HG02870 (cell line): ENCODE data around the gene KIAA1328.
"Not testable (repeated sequence)": the region's sequence is repeated elsewhere in the genome, so short reads cannot be mapped to it uniquely, and the experiment has no call there.

Experiments used
- ATAC-seq: cut with Tn5 transposase; IDR thresholded peaks from one replicate; pipeline ENCODE4 v1.9.1; 2021; ENCODE audit warnings: mild to moderate bottlenecking, moderate library complexity; ENCODE audit not compliant: unreplicated experiment

The KIAA1328 gene

DNA sequence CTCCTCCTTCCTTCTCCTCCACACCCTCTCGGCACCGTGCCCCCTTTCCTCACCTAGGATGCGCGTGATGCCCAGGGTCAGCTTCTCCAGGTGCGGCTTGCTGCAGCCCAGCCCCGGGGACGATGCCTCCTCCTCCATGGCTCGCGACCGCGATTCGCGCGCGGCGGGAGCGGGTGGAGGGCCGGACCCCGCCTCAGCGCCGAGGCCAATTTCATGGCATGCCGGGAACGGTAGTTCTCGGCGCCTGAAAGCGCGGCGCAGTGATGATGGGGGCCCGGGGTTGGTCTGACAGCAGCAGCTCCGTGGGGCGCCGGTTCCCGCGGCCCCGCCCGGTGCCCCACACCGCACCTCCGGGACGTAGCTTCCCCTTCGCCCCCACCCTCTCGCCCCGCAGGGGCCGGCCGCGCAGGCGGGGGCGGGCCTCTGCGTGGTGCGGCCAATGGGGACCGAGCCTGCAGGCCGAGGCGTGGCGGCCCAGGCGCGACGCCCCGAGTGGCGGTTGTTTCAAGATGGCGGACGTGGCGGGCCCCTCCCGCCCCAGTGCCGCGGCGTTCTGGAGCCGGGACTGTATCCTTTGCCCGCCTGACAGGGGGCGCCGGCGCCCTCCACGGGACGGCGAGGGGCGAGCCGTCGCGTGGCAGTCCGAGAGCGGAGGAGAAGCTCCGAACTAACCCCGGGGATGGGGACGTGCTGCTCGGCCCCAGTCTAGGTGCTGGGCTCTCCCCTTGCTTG lies at the start of gene KIAA1328, which contains the start of gene TPGS2:
Gene KIAA1328, plus strand, starts transcription at position 498 of the 732 bp plus-strand sequence. Its CDS starts 12 bp downstream, at position 510.
Gene TPGS2, minus strand, starts transcription at position 373 of the 732 bp plus-strand sequence. Its CDS starts 235 bp downstream, at position 138.
- peak; percentile 91 for ATAC-seq

DNA sequence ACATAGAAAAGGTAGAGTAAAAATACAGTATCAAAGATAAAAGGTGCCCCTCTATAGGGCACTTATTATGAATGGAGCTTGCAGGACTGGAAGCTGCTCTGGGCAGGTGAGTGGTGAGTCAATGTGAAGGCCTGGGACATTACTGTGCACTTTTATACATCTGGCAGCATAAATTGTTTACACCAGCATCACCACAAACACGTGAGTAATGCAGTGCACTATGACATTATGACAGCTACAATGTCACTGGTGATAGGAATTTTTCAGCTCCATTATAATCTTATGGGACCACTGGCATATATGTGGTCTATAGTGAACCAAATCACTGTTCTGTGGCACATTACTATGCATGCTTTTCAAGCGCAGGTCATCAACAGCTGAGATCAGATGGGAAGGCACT lies 48.2 kb upstream of the KIAA1328 start:
- no peak for ATAC-seq

DNA sequence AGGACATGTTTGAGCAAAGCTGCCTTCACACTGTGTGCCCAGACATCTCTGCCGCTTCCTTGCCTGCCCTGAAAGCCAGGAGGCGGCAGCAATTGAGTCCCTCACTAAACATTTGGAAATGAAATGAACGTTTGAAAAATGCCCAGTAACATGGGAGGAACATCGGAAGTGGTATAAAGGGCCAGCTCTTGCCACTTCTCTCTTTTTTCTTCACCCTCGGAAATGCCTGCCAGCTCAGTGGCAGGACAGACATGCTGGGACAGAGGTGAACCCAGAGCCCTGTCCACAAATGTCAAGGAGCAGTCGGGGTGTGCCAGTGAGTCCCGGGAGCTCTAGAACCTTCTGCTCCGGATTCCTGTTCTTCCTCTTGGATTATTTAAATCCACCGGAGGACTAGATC lies 46.2 kb upstream of the KIAA1328 start:
- ATAC-seq = no peak

DNA sequence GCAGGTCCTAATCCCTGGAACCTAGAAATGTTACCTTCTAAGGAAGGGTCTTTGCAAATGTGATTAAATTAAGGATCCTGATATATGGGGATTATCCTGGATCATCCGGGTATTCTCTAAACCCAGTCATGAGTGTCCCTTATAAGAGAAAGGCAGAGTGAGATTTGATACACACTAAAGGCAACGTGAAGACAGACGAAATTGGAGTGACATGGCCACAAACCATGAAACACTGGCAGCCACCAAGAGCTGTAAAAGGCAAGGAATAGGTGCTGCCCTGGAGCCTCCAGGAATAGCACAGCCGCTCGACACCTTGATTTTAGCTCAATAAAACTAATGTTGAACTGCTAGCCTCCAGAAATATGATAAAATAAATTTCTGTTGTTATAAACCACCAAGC lies 45.1 kb upstream of the KIAA1328 start:
- no peak for ATAC-seq

DNA sequence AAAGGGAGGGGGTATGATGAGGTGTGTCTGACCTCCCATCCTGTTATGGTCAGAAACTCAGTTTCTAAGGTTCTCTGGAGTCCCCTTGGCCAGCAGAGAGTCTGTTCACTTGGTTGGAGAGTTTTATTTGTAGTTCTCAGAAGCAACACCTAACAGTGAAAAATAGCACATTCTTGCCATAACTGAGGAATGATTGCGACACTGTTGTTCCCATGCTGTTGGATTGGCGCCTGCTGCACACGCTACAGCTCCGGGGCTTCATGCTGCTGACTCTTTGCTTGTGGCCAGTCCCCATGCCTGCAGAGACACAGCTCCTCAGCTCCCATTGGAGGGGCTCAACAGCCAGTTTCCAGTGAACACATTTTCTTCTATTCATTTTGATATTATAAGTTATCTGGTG lies 42.2 kb upstream of the KIAA1328 start:
- ATAC-seq = no peak

DNA sequence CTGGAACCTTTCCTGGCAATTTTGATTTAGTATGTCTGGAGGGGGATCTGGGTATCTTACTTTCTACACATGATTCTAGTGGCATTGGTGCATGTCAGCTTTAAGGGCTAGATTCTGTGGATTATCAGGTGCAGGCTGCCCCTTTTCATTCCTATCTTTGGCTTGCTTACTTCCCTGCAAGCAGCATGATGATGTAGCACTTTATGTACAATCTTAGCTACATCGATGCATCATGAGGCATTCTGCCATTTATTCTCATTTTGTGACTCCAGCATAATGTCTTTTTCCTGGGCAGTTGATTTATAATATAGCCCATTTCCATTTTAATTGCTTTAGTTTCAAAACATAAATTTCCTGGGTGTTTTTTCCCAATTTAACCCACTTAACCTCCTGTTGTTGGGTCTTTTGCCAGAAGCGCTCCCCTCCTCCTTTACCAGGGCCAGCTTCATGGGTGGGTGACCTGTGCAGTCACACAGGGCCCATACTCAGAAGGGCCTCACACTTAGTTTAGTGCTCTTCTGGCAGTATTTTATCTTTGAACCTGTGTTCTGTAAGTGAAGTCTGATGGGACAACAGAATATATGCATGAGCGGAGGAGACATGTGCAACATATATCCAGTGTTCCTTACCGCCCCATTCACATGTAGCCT lies 36.2 kb upstream of the KIAA1328 start:
- no peak for ATAC-seq

DNA sequence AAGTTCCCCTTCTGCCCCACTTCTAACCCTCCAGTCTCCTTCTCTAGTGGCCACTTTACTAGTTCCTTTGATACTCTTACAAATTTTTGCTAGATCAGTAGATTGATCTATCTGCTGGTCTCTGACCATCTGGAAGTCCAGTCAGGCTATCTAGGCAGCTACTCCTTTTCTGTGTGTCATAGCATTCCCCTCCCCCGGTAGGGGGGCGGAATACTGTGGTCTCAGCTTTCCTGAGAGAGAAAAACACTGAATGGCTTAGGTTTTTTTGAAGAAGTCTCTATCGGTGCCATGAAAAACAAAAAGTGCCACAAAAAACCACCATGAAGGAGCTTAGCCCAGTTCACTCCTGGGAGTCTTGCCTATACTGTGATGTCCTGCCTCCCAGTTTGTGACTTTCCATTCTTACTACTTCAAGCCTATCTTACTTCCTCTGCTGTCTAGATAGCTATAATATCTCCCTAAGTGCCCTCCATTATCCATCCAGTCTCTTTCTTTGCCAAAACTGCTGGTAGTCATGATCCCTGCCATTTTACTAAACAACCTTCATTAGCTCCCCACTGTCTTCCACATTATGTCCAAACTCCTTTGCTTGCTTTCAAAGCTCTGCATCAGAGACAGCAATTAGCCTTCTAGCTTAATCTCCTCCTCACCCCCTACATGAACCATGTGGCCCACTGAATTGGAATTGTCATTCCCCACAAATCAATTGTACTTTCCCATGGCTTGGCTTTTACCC lies 30.0 kb upstream of the KIAA1328 start:
- no peak for ATAC-seq

DNA sequence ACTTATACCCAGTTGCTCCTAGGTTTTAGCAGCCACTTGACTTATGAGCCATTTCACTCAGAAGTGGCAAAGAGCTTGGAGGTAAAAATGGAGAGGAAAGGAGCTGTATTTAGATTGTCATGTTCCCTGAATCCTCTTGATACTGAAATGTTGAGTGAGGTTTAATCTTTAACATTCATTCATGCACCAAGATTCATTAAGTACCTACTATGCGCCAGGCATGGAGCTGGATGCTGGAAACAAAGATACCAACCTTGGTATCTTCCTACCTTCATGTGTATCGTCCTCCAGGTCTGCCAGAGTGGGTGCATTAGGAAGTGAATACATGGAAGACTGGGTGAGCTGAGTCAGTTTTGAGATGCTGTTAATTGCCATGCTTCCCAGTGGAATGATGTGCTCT lies 23.8 kb upstream of the KIAA1328 start:
- no peak for ATAC-seq

DNA sequence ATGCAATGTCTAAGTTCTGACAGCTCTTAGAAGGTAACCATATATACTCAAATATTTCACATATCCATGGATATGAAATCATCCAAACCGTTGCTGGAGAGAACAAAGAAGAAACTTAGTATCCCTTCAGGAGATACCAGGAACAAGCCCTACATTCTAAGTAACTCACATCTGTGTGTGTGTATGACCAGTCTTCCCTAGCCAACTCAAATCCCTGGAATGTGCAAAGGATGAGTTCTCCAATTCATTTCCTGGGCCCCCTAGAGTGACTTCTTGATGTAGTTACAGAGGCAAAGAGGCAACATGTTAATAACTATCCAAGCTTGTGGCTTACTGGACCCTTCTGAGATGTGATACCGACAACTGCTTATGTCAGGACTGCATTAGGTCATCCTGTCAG lies 20.2 kb upstream of the KIAA1328 start:
- ATAC-seq = no peak

DNA sequence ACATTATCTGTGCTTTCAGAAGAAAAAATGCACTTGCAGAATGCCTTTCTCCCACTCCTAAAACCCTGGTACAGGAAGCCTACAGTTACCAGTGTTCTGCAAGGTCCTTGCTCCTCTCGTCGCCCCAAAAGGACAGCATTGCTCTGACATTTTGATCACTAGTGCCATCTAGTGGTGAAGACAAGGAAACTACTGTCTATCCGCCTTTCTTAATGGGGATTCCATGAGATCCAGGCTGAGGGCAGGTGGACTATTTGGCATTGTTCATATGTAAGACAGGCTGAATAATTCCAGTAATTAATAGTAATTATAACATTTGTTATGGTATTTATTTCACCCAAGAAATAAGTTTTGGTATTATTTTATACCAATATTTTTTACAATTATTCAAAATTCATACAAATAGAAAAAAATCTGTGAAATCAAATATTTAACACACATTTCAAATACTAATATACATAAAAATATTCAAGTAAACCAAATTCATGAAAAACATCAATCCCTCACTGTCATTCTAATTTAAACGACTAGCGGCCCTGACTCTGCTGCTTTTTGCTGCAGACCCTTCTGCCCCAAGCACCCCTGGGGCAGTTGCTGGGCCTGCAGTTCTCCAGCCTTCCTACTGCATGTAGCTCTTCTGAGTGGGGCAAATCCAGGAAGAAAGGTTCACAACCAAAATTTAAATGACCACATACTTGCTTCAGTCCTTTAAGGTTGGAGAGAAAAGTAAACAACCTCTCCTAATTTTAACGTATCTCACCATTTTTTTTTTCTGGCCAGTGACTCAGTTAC lies 19.1 kb upstream of the KIAA1328 start:
- ATAC-seq = peak; percentile 94

DNA sequence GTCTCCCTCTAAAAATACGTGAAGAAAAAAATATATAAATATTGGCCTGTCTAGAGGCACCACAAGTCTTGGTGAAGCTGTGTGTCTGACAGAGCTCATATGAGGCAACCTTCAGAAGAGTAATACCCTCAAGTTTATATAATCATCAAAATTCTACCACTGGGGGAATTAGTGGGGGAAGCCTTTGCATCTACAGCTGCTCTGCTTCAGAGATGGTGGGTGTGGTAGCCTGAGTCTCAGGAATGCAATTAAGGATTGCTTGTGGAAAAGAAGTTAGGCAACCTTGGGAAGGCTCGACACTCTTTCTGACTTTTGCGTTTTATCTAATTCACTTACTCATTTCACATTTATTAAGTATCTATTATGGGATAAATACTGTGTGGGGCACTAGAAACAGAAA lies 17.5 kb upstream of the KIAA1328 start:
- no peak for ATAC-seq

DNA sequence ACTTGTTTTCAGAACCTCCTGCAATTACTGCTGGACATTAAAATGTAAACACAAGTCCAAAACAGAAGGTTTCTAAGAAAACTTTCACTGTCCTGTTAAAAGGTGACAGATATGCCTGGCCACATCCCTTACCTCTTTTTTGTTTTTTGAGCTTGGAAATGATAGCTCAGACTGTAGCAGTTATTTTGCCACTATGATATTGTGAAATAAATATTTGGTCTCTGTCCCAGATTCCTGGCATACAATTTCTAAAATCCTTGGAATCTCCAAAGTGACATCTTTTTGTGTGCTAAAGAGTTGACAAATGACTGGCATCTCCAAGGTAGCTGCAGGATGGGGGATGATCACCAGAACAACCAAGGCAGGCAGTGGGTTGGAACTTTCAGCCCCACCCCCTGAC lies 17.0 kb upstream of the KIAA1328 start:
- ATAC-seq = no peak

DNA sequence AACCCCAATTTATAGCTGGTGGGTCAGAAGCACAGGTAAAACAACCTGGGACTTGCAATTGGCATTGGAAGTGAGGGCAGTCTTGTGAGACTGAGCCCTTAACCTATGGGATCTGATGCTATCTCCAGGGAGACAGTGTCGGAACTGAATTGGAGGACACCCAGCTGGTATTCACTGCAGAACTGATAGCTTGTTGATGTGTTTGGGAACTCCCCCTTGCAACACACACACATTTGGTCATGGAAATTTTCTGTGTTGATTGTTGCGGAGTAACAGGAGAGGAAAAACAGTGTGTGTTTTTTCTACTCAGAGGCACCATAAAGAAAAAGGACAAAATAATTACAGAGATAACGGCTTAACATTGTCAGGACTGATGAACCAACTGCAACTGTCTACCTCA lies 16.2 kb upstream of the KIAA1328 start:
- no peak for ATAC-seq

DNA sequence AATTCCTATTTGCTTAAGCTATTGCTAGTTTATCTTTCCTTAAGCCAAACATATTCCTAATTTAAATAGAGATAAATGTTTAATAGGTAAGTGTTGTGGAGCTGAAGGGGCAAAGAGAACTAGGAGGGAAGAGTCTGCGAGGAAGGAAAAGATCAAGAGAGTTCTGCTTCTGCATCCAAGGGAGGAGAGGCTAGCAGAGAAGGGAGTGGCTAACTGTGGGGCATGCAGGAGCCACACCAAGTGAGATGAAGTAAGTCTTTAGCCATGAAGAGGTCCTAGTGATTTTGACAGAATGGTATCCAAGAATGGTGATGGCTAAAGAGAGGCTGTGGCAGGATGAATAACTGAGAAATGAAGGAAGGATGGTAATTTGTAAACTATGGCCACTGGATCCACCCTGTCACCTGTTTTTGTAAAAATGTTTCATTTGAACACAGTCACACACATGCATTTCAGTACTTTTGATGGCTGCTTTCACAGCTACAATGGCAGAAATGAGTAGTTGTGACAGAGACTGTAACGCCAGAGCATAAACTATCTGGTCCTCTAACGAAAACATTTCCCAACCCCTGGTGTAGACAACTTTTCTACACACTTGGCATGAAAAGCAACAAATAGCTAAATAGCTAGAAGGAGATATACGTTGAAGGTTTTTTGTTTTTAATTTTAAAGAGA lies 15.7 kb upstream of the KIAA1328 start:
- no peak for ATAC-seq

DNA sequence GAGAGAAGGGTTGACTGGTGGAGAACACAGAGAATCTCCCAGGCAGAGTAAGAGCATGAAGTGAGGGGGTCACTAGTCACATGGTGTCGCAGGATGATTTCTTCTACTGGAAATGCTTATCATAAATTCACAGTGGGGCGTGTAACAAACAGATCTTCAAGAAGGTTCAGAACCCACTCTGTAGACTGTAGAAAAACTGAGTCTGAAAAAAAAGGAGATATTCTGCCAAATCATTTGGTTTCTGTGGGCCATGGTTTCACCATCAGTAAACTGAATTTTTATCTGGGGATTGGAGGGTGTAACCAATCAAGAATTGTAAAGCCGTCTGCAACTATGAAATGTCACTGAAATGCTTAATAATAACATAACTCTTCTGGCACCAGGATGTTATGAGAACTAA lies 15.1 kb upstream of the KIAA1328 start:
- ATAC-seq = no peak

DNA sequence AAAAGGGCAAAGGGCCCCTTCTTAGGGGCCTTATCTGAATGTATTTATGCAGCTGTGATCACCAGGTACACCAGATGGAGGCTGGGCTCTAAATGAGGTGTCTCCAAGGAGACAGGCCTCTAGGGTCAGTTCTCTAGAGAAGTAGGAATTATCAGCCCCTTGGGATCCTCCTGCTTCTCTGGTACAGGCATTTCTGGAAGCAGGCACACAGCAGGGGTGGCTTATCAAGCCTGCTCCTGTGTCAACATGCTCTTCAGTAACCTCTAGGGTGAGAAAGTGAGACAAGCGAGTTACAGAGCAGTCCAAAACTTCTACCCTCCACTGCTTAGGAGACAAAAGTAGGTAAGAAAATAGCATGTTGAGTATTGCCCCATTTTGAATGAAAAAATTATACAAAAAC lies 13.9 kb upstream of the KIAA1328 start:
- ATAC-seq = no peak

DNA sequence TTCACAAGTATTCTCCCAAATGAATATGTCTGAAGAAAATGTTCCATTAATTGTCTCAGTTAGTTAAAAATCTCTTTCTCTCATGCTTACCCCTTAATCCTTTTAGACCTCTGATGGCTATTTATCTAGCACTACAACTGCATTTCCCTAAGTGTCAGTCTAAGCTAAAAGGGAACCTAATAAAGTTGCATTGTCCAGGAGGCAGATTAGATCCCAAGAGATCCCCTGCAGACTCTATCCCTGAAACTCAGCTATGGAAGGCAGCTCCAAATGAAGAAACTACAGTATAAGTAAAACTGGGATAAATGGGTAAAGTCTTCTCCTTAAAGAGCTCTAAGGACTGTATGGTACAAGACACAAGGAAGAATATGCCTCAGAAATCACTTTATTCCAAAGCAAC lies 12.8 kb upstream of the KIAA1328 start:
- not testable (repeated sequence) for ATAC-seq

DNA sequence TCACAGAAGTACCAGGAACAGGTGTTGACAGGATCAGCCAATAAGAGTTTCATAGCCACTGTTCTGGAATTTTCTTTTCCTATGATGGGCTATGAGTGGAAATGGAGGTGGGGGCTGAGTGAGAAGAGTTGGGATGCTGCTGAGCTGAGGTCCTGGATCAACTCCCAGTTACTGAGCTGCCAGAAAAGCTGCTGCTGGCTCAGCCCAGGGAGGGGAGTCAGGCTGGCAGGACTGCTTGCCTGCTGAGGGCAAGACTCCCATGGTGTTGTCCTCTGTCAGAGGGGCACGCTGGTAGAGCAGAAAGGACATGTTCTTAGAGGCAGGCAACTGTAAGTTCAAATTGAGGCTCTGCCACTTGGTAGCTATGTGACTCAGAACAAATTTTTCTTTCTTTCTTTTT lies 11.9 kb upstream of the KIAA1328 start:
- no peak for ATAC-seq

DNA sequence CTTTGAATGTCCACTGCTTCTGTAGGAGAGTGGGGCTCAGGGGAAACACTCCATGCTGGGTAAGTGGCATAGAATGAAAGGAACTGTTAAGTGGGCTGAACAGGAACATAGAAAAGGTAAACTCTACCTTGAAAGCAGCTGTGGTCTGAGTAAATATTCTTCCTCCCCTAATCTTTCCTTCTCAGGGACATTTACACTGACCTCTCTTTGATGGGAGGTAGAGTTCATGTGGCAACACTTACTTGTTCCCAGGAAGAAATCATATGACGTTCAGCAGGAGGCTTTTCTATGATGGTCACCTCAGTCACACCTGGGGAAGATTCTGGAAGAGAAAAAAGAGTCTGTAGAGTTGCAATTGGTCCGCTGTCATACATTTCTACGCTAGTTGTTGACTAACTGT lies 10.3 kb upstream of the KIAA1328 start:
- no peak for ATAC-seq

DNA sequence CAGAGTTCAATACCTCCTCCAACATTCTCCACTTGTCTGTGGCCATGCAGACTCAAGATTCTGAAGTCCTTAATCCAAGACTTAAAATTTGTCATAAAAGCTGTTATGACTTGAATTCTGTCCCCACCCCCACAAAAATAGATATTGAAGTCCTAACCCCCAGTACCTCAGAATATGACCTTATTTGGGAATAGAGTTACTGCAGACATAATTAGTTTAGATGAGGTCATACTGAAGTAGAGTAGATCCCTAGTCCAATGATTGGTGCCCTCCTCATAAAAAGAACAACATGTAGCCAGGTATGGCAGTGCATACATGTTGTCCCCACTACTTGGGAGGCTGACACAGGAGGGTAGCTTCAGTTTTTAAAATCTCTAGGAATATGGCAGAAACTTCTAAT lies 9.3 kb upstream of the KIAA1328 start:
- no peak for ATAC-seq

DNA sequence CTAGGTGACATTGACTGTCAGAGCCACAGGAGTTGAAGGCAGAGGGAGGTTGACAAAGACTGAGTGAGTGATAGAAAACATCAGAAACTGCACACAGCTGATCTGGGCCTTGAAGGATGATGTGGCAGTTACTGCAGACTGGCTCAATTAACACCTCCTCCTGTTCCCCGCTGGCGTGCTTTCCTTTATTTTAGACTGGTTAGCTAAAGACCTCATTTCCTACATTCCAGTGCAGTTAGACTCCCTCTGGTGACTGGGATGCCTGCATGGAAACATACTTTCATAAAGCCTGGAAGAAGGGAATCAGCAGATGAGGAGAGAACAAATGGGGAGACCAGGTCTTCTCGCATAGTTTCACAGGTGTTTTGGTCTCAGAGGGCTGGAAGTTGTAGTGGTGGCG lies 7.2 kb upstream of the KIAA1328 start:
- no peak for ATAC-seq
